Hepatocyte (in vitro differentiated cells): Measurements from ENCODE around the gene SH2B2. TPM values are rescaled to one million over a fixed set of nuclear protein-coding genes. Genes with fewer than 3 reads are reported as not detected.
"Not testable (repeated sequence)": the region's sequence is repeated elsewhere in the genome, so short reads cannot be mapped to it uniquely, and the experiment has no call there.

ENCODE experiments used
- DNase-seq: peaks from one replicate; pipeline ENCODE4 v3.0.0-alpha.2; 2016; ENCODE audit warnings: low spot score
- H2AFZ ChIP-seq: fragments of 200-600 bp; sonication (generic); 2 replicates; pipeline ENCODE4 v1.6.0; 2016; ENCODE audit warnings: antibody characterized with exemption, mild to moderate bottlenecking
- H3K27ac ChIP-seq: fragments of 200-600 bp; sonication (generic); 2 replicates; pipeline ENCODE4 v1.5.1; 2016; ENCODE audit warnings: mild to moderate bottlenecking
- H3K27me3 ChIP-seq: fragments of 200-600 bp; sonication (generic); 2 replicates; pipeline ENCODE4 v1.6.1; 2016
- H3K36me3 ChIP-seq: fragments of 200-600 bp; sonication (generic); replicated peaks from 2 replicates; pipeline ENCODE4 v1.5.1; 2016; ENCODE audit warnings: low read depth; ENCODE audit not compliant: insufficient read depth
- H3K4me1 ChIP-seq: fragments of 200-600 bp; sonication (generic); 2 replicates; pipeline ENCODE4 v1.5.1; 2016; ENCODE audit warnings: mild to moderate bottlenecking, moderate library complexity; ENCODE audit not compliant: insufficient read depth
- H3K4me2 ChIP-seq: fragments of 200-600 bp; sonication (generic); 2 replicates; pipeline ENCODE4 v1.6.0; 2016
- H3K4me3 ChIP-seq: fragments of 200-600 bp; sonication (generic); 2 replicates; pipeline ENCODE4 v1.5.1; 2016; ENCODE audit warnings: mild to moderate bottlenecking
- H3K79me2 ChIP-seq: fragments of 200-600 bp; sonication (generic); 2 replicates; pipeline ENCODE4 v1.6.0; 2017; ENCODE audit warnings: mild to moderate bottlenecking
- H3K9me2 ChIP-seq: fragments of 200-600 bp; sonication (generic); replicated peaks from 2 replicates; pipeline ENCODE4 v1.6.0; 2017; ENCODE audit warnings: mild to moderate bottlenecking; ENCODE audit not compliant: insufficient read depth
- H3K9me3 ChIP-seq: fragments of 200-600 bp; sonication (generic); 2 replicates; pipeline ENCODE4 v1.5.1; 2016; ENCODE audit warnings: low read depth, mild to moderate bottlenecking
- H4K20me1 ChIP-seq: fragments of 200-600 bp; sonication (generic); 2 replicates; pipeline ENCODE4 v1.6.0; 2016; ENCODE audit warnings: mild to moderate bottlenecking; ENCODE audit not compliant: insufficient read depth, poor library complexity, severe bottlenecking
- WGBS: methylation state at CpG from one replicate; pipeline ENCODE4 v1.1.6; 2016; ENCODE audit warnings: low lambda C conversion rate; ENCODE audit errors: missing lambda C conversion rate; 5-methylcytosine and 5-hydroxymethylcytosine counted together
- microRNA-seq: library from miRNA; unstranded; fragments of <30 nt; microRNA quantifications from one replicate; pipeline ENCODE4, GENCODE V29; 2017
- polyA plus RNA-seq: library from polyadenylated mRNA; unstranded; fragments of >200 nt; fragmentation: Nextera tagmentation; extraction: Ambion mirVana; gene quantifications from 2 replicates; pipeline ENCODE4 v1.2.1, GENCODE V29; 2016
- small RNA-seq: library from RNA; depleted of rRNA; stranded (forward); fragments of <200 nt; gene quantifications from one replicate; pipeline ENCODE3, GENCODE V24; 2014
- total RNA-seq: library from RNA; depleted of rRNA; stranded (reverse); fragments of >200 nt; gene quantifications from 2 replicates; pipeline ENCODE4 v1.2.3, GENCODE V29; 2014
- TF ChIP-seq, protein P1 (sequence below): fragments of 200-600 bp; sonication (generic); IDR thresholded peaks from 2 replicates; pipeline ENCODE4 v1.5.1; 2016; ENCODE audit warnings: antibody characterized with exemption, mild to moderate bottlenecking; ENCODE audit not compliant: poor library complexity

Gene SH2B2
- total and polyA plus RNA-seq, 2 experiments from 2014 or later: 3.2 to 7.1 TPM

DNA sequence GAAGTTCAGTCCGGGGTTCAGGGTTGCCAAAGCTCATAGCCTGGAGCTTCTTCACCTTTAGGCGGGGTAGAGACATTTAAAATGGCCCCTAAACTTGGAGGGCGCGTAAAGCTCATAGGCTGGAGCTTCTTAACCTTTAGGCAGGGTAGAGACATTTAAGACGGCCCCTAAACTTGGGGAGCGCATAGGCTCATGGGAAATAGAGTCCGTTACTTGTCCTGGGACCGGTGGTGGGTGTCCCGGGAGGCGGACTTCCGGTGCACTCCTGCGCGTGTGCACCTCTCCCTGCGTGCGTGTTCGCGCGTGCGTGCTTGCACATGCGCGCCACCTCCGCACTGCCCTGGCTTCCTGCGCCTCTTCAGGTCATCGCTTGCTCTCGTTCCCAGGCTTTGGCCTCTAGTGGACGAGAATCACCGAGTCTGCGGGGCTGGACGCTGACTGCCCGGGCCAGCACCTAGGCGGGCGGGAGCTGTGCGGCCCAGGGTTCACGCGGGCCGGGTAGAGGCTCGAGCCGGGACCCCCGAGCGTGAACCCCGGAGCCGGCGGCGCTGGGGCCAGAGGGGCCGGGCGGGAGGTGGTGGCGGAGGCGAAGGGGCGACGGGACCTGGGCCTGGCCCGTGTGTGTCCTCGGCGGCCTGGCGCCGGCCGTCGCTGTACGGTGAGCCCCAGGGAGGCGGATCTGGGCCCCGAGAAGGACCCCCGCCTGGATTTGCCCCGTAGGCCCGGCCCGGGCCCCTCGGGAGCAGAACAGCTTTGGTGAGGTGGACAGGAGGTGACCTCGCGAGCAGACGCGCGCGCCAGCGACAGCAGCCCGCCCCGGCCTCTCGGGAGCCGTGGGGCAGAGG lies 77.1 kb downstream of the SH2B2 start:
- TF ChIP-seq, protein P1, sequence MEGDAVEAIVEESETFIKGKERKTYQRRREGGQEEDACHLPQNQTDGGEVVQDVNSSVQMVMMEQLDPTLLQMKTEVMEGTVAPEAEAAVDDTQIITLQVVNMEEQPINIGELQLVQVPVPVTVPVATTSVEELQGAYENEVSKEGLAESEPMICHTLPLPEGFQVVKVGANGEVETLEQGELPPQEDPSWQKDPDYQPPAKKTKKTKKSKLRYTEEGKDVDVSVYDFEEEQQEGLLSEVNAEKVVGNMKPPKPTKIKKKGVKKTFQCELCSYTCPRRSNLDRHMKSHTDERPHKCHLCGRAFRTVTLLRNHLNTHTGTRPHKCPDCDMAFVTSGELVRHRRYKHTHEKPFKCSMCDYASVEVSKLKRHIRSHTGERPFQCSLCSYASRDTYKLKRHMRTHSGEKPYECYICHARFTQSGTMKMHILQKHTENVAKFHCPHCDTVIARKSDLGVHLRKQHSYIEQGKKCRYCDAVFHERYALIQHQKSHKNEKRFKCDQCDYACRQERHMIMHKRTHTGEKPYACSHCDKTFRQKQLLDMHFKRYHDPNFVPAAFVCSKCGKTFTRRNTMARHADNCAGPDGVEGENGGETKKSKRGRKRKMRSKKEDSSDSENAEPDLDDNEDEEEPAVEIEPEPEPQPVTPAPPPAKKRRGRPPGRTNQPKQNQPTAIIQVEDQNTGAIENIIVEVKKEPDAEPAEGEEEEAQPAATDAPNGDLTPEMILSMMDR: peak; percentile 9
- H2AFZ ChIP-seq: peak overlapping the region; percentile 60

DNA sequence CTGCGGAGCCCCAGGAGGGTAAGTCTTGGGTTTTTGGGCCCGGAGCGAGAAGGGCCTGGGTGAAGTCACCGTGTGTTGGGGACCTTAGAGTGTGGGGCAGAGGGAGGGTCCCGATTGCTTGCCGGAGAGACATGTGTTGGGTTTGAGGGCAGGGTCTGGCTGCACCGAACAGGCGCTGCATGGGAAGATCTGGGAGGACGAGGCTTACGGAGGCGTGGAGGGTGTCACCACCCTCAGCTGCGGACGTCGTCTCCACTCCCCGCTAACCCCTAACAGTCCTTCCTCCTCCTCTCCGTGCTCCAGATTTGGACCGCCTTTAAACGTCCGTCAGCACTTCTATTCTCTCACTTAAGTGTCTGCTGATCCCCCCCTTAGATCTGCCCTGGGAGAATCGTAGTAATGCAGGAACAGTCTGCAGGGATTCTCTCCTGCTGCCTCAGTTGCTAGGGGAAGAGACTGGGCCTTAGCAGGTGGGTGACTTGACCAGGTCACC lies 77.8 kb downstream of the SH2B2 start:
- H3K27me3 ChIP-seq, H4K20me1 ChIP-seq, H3K9me2 ChIP-seq, H3K9me3 ChIP-seq, H3K4me1 ChIP-seq, H3K36me3 ChIP-seq, DNase-seq: not testable (repeated sequence)
- Histone ChIP-seq H2AFZ (peak overlapping the region; percentile 60), H3K4me2 (peak overlapping the region; percentile 84), H3K4me3 (peak overlapping the region; percentile 51), H3K27ac (peak overlapping the region; percentile 89), H3K79me2 (peaks cover 14% of the 10 kb centered on the region)
- WGBS: 3% methylated on average over 15 of the region's 20 CpGs

More for the DNA sequence above, 77.1 kb downstream of the SH2B2 start:
- Histone ChIP-seq H3K79me2 (peaks cover 14% of the 10 kb centered on the region), H3K4me2 (peak overlapping the region; percentile 84), H3K27ac (peak overlapping the region; percentile 89), H3K4me3 (peak overlapping the region; percentile 51)
- under 1% methylated on average over 50 of the region's 76 CpGs for WGBS
- not testable (repeated sequence) for H3K36me3 ChIP-seq, H3K4me1 ChIP-seq, H3K9me2 ChIP-seq, H3K9me3 ChIP-seq, H3K27me3 ChIP-seq, H4K20me1 ChIP-seq
- peak; percentile 97 for DNase-seq

DNA sequence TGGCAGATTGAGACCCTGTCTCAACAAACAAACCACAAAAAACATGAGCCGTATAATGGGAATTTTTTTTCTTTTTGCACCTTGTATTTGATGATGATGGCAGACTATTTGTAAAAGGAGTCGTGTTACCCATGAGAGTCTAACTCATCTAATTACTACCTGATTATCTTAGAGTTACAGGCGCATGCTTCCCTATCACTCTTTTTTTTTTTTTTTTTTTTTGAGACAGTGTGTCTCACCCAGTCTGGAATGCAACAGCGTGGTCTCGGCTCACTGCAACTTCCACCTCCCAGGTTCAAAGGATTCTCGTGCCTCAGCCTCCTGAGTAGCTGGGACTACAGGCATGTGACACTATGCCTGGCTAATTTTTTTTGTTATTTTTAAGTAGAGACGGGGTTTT lies 78.7 kb downstream of the SH2B2 start:
- H2AFZ ChIP-seq, H3K4me3 ChIP-seq, H3K36me3 ChIP-seq, H3K9me2 ChIP-seq, H3K9me3 ChIP-seq, H3K27me3 ChIP-seq, H3K4me1 ChIP-seq, DNase-seq, H3K27ac ChIP-seq, H4K20me1 ChIP-seq: not testable (repeated sequence)
- Histone ChIP-seq H3K4me2 (peak overlapping the region; percentile 84), H3K79me2 (peaks cover 23% of the 10 kb centered on the region)
- 60% methylated on average over 7 of the region's 7 CpGs for WGBS

DNA sequence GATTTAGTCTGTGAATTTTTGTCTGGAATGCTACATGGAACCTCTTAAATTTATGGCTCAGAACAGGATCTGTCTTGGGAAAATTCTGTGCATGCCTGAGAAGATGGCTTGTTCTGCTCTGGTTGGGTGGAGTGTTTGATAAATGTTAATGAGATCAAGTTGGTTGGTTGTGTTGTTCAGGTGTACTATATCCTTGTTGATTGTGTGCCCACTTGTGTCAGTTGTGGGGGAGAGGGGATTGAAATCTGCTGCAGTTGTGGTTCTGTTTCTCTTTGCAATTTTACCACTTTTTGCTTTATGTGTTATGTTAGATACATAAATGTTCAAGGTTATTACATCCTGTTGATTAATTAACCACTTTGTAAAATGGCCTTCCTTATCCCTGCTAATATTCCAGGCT lies 83.4 kb downstream of the SH2B2 start:
- not testable (repeated sequence) for H3K27ac ChIP-seq, H2AFZ ChIP-seq, H3K4me1 ChIP-seq, DNase-seq, H3K4me3 ChIP-seq, H4K20me1 ChIP-seq, H3K36me3 ChIP-seq, H3K27me3 ChIP-seq, H3K4me2 ChIP-seq, H3K9me3 ChIP-seq, H3K9me2 ChIP-seq
- peaks cover 40% of the 10 kb centered on the region for H3K79me2 ChIP-seq

Small RNA genes within 50 kb of the gene (microRNA-seq; reads per million reads assigned to microRNA genes)
- not detected for gene MIR4285

Small RNA genes within 50 kb of the gene (small RNA-seq; reads per million reads assigned to genes)
- gene AC005088.1: not detected
- gene MIR4285: not detected
- not detected for gene RF00019

Other genes with a start within 250 kb of the SH2B2 start
- not detected in 2 replicates for gene SPDYE6, start 69.6 kb downstream of the SH2B2 start, total RNA-seq
- 0.68 and 1.0 TPM in 2 replicates for gene SPDYE6, start 69.6 kb downstream of the SH2B2 start, polyA plus RNA-seq
- 32.0 and 33.8 TPM in 2 replicates for gene PRKRIP1, start 109.5 kb downstream of the SH2B2 start, total RNA-seq
- 44.6 and 61.6 TPM in 2 replicates for gene PRKRIP1, start 109.5 kb downstream of the SH2B2 start, polyA plus RNA-seq
- 25.9 and 33.6 TPM in 2 replicates for gene ORAI2, start 146.7 kb downstream of the SH2B2 start, total RNA-seq
- 32.3 and 41.9 TPM in 2 replicates for gene ORAI2, start 146.7 kb downstream of the SH2B2 start, polyA plus RNA-seq
- gene ALKBH4, start 178.0 kb downstream of the SH2B2 start, total RNA-seq: 10.1 and 13.3 TPM in 2 replicates
- gene ALKBH4, start 178.0 kb downstream of the SH2B2 start, polyA plus RNA-seq: 15.8 TPM in 2 replicates
- gene LRWD1, start 178.1 kb downstream of the SH2B2 start, total RNA-seq: 16.0 and 19.0 TPM in 2 replicates
- 17.8 and 18.3 TPM in 2 replicates for gene LRWD1, start 178.1 kb downstream of the SH2B2 start, polyA plus RNA-seq
- gene POLR2J, start 192.1 kb downstream of the SH2B2 start, total RNA-seq: 16.3 and 22.4 TPM in 2 replicates
- gene POLR2J, start 192.1 kb downstream of the SH2B2 start, polyA plus RNA-seq: 77.4 and 83.2 TPM in 2 replicates
- gene RASA4B, start 230.9 kb downstream of the SH2B2 start, total RNA-seq: 0.52 and 3.2 TPM in 2 replicates
- 7.3 and 9.3 TPM in 2 replicates for gene RASA4B, start 230.9 kb downstream of the SH2B2 start, polyA plus RNA-seq